K562 treated with DMSO at 1 percent for 24 hours (cell line): ENCODE results near the gene CDSN. TPM values are rescaled to one million over a fixed set of nuclear protein-coding genes. Genes with fewer than 3 reads are reported as not detected.

Experiments
- total RNA-seq: library from RNA; unstranded; fragments of 300-600 nt; gene quantifications from 2 replicates; pipeline ENCODE4 v1.2.3, GENCODE V29; 2022; ENCODE audit warnings: low read depth; ENCODE audit not compliant: insufficient read depth

Gene CDSN
- total RNA-seq: not detected in 2 replicates

DNA sequence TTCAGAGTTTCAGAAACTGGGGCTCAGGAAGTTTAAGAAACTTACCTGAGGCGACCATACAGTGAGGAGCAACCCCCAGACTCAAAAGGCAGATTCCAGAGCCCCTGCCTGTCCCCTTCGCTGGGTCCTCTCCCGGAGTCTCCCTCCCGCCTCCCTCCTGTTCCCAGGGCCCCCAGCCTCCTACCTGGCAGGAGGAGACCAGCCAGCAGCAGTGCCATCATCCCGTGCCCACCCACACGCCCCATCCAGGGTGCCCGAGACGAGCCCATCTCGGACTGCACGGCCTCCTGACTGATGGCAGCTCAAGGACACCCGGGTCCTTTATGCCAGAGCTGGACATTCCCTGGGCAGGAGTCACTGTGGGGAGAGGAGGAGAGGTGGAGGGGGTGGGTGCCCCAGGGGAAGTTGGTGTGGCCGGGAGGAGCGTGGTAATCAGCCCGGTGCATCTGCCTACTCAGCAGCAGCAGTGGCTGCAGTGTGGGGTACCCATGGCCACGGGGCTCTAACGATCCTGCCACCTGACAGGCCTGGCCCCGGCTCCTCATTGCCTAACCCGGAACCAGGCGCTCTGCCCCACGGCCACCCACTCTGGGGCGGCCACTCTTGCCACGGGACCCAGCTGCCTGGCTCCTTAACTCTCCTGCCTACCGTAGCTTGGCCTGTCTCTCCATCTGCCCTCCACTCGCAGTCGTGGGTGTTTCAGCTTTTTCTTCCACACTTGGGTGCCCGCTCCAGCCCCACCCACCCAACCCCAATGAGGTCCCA is at the start of gene CDSN:
Gene CDSN (minus strand): TSS at position 296 of the 765 bp plus-strand sequence. CDS start 27 bp downstream, at position 269.

GRCh38 chr6:31158140-31158862 is 38.1 kb upstream of the CDSN start, which contains the start of gene TCF19:
Gene TCF19, plus strand, starts transcription at chr6:31158589. Its CDS starts 881 bp downstream, at chr6:31159470.

GRCh38 chr6:31157513-31158139 is 37.4 kb upstream of the CDSN start, which contains the start of gene CCHCR1:
Gene CCHCR1, minus strand, starts transcription at chr6:31157802. Its CDS starts 202 bp downstream, at chr6:31157600.

GRCh38 chr6:31138982-31139381 is 18.7 kb upstream of the CDSN start, which contains the start of gene PSORS1C2:
Gene PSORS1C2, minus strand, starts transcription at chr6:31139066. Its CDS starts 40 bp downstream, at chr6:31139026.

DNA sequence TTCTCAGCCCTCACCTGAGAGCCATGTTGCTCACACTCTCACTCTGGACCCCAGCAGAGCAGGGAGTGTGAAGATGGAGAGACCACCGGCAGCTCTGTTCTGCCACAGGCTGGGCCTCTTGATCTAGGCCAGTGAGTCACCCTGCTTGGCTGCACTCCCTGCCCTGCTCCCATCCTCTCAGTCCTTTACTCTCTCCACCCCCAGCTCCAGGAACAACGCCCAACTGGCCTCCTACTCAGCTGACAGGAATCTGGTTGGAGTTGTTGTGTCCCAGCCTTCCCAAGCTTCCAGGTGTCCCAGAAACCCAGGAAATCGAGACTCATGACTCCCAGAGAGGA is 5.7 kb downstream of the CDSN start, which contains the start of gene PSORS1C1:
Gene PSORS1C1 (plus strand): TSS at position 260 of the 338 bp plus-strand sequence. CDS start 14,833 bp downstream, outside the sequence.

DNA sequence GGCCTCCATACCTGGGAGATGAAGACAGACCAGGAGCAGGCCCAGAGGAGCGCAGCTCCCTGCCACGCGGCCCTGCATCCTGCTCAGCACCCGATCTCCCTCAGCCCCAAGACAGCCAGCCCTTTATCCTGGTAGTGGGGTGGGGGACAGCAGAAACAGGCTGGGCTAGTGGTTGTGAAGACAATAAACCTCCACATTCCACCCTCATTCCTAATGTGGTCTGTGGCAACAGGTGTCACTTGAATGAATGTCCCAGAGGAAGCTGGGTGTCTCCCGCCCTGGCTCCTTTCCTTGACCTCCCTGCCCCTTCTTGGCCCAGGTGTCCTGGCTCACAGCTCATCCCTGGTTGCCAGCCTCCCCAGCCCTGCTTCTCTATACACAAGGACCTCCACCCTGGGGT is 7.8 kb downstream of the CDSN start, which contains the start of gene C6orf15:
Gene C6orf15 (minus strand): TSS at position 98 of the 400 bp plus-strand sequence. CDS start 20 bp downstream, at position 78.

Other genes starting within 250 kb of the CDSN start
- 79.0 and 87.6 TPM in 2 replicates for gene DDR1, start 235.9 kb downstream of the CDSN start, total RNA-seq
- gene GTF2H4, start 212.2 kb downstream of the CDSN start, total RNA-seq: 43.0 and 44.3 TPM in 2 replicates
- gene VARS2, start 206.2 kb downstream of the CDSN start, total RNA-seq: 59.2 and 63.7 TPM in 2 replicates
- gene SFTA2, start 188.3 kb downstream of the CDSN start, total RNA-seq: not detected in 2 replicates
- gene MUCL3, start 179.5 kb downstream of the CDSN start, total RNA-seq: 0.05 TPM in 1 of 2 replicates, not detected in the other
- gene MUC21, start 136.7 kb downstream of the CDSN start, total RNA-seq: not detected in 2 replicates
- gene MUC22, start 110.0 kb downstream of the CDSN start, total RNA-seq: not detected in 2 replicates
- gene C6orf15, start 7.9 kb downstream of the CDSN start, total RNA-seq: not detected in 2 replicates
- not detected in 2 replicates for gene PSORS1C1, start 5.6 kb downstream of the CDSN start, total RNA-seq
- gene PSORS1C2, start 18.6 kb upstream of the CDSN start, total RNA-seq: not detected in 2 replicates
- gene CCHCR1, start 37.4 kb upstream of the CDSN start, total RNA-seq: 39.6 and 47.7 TPM in 2 replicates
- 72.6 and 76.1 TPM in 2 replicates for gene TCF19, start 38.1 kb upstream of the CDSN start, total RNA-seq
- gene POU5F1, start 50.2 kb upstream of the CDSN start, total RNA-seq: 0.91 and 1.3 TPM in 2 replicates
- 36.6 and 38.4 TPM in 2 replicates for gene HLA-C, start 151.6 kb upstream of the CDSN start, total RNA-seq
- gene HLA-B, start 236.7 kb upstream of the CDSN start, total RNA-seq: 11.8 and 12.1 TPM in 2 replicates